Measurements from ENCODE around the gene UTS2R. TPM values are rescaled to one million over a fixed set of nuclear protein-coding genes. Genes with fewer than 3 reads are reported as not detected.

UTS2R gene
- total RNA-seq, 1 donor from 2014 or later: not detected

GRCh38 chr17:82384730-82385481 is 13.3 kb downstream of the UTS2R start:
- Histone ChIP-seq H3K27ac (no peak overlapping the region), H3K36me3 (no peaks in the 10 kb centered on the region), H3K79me2 (ENCODE audit: low read depth) (no peaks in the 10 kb centered on the region), H3K4me2 (peak overlapping the region; percentile 53), H3K4me1 (peaks cover 16% of the 10 kb centered on the region), H3K27me3 (no peaks in the 10 kb centered on the region), H3K4me3 (no peak overlapping the region), H3K9me3 (ENCODE audit: low read depth) (no peaks in the 10 kb centered on the region), H4K20me1 (ENCODE audit: low read depth) (no peaks in the 10 kb centered on the region), H2AFZ (replicated peaks) (no peak overlapping the region), H3K9ac (no peak overlapping the region), H3F3A (ENCODE audit: low read depth) (peaks cover 10% of the 10 kb centered on the region)
- Mint-ChIP-seq H3K27me3 (ENCODE audit: insufficient read depth, low read depth) (peaks cover 15% of the 10 kb centered on the region), H3K4me3 (no peak overlapping the region), H3K36me3 (peaks cover under 1% of the 10 kb centered on the region), H3K4me1 (peaks cover 24% of the 10 kb centered on the region), H3K9me3 (no peaks in the 10 kb centered on the region), H3K27ac (no peak overlapping the region)
- TF ChIP-seq CTCF (IDR thresholded peaks at IDR 0.05): no peak
- TF ChIP-seq EZH2 (IDR thresholded peaks at IDR 0.05): no peak
- TF ChIP-seq EZH2phosphoT487 (IDR thresholded peaks at IDR 0.05): no peak
- no peak for DNase-seq (ENCODE audit: low spot score)

- Mint-ChIP-seq H3K9me3 (no peaks in the 10 kb centered on the region), H3K4me3 (no peak overlapping the region), H3K4me1 (peaks cover 20% of the 10 kb centered on the region), H3K27me3 (ENCODE audit: insufficient read depth, low read depth) (peaks cover 12% of the 10 kb centered on the region), H3K36me3 (peaks cover 3% of the 10 kb centered on the region), H3K27ac (no peak overlapping the region)
- H3F3A ChIP-seq (ENCODE audit: low read depth): peaks cover 10% of the 10 kb centered on the region
- no peaks in the 10 kb centered on the region for H4K20me1 ChIP-seq (ENCODE audit: low read depth)
- no peaks in the 10 kb centered on the region for H3K27me3 ChIP-seq
- H3K9me3 ChIP-seq (ENCODE audit: low read depth): no peaks in the 10 kb centered on the region
- H3K4me1 ChIP-seq: peaks cover 16% of the 10 kb centered on the region
- H2AFZ ChIP-seq (replicated peaks): no peak overlapping the region
- DNase-seq (ENCODE audit: low spot score): peak; percentile 65
- H3K4me3 ChIP-seq: no peak overlapping the region
- no peak overlapping the region for H3K27ac ChIP-seq
- H3K36me3 ChIP-seq: no peaks in the 10 kb centered on the region
- H3K9ac ChIP-seq: no peak overlapping the region
- no peak for TF ChIP-seq EZH2 (IDR thresholded peaks at IDR 0.05)
- TF ChIP-seq CTCF (IDR thresholded peaks at IDR 0.05): no peak
- TF ChIP-seq EZH2phosphoT487 (IDR thresholded peaks at IDR 0.05): no peak
- H3K4me2 ChIP-seq: peak overlapping the region; percentile 53
- no peaks in the 10 kb centered on the region for H3K79me2 ChIP-seq (ENCODE audit: low read depth)
These were observed 14.1 kb downstream of the UTS2R start for GRCh38 chr17:82385559-82386254.

GRCh38 chr17:82386255-82386831 is 14.8 kb downstream of the UTS2R start:
- peaks cover 18% of the 10 kb centered on the region for H3K4me1 Mint-ChIP-seq
- no peak for DNase-seq (ENCODE audit: low spot score)
- TF ChIP-seq EZH2phosphoT487 (IDR thresholded peaks at IDR 0.05): no peak
- TF ChIP-seq CTCF (IDR thresholded peaks at IDR 0.05): no peak
- no peak for TF ChIP-seq EZH2 (IDR thresholded peaks at IDR 0.05)

More at GRCh38 chr17:82386255-82386831, 14.8 kb downstream of the UTS2R start:
- Mint-ChIP-seq H3K27ac (no peak overlapping the region), H3K36me3 (peaks cover 3% of the 10 kb centered on the region), H3K9me3 (no peaks in the 10 kb centered on the region), H3K27me3 (ENCODE audit: insufficient read depth, low read depth) (peaks cover 12% of the 10 kb centered on the region), H3K4me3 (no peak overlapping the region)
- no peak overlapping the region for H3K4me3 ChIP-seq
- no peaks in the 10 kb centered on the region for H3K9me3 ChIP-seq (ENCODE audit: low read depth)
- H3K79me2 ChIP-seq (ENCODE audit: low read depth): no peaks in the 10 kb centered on the region
- peaks cover 10% of the 10 kb centered on the region for H3F3A ChIP-seq (ENCODE audit: low read depth)
- H3K4me1 ChIP-seq: peaks cover 16% of the 10 kb centered on the region
- H4K20me1 ChIP-seq (ENCODE audit: low read depth): no peaks in the 10 kb centered on the region
- H3K4me2 ChIP-seq: peak overlapping the region; percentile 53
- no peaks in the 10 kb centered on the region for H3K27me3 ChIP-seq
- no peaks in the 10 kb centered on the region for H3K36me3 ChIP-seq
- no peak overlapping the region for H3K9ac ChIP-seq
- H3K27ac ChIP-seq: no peak overlapping the region
- no peak overlapping the region for H2AFZ ChIP-seq (replicated peaks)
